Hippocampal formation (tissue), 2 donors: ENCODE data around the gene CPNE1.
"Not testable (repeated sequence)": the region's sequence is repeated elsewhere in the genome, so short reads cannot be mapped to it uniquely, and the experiment has no call there.

ENCODE experiments used
- DNase-seq, 2 donors: peaks; one replicate each; lab custom pipeline; 2025; lab: John Stamatoyannopoulos, UW

CPNE1 gene

DNA sequence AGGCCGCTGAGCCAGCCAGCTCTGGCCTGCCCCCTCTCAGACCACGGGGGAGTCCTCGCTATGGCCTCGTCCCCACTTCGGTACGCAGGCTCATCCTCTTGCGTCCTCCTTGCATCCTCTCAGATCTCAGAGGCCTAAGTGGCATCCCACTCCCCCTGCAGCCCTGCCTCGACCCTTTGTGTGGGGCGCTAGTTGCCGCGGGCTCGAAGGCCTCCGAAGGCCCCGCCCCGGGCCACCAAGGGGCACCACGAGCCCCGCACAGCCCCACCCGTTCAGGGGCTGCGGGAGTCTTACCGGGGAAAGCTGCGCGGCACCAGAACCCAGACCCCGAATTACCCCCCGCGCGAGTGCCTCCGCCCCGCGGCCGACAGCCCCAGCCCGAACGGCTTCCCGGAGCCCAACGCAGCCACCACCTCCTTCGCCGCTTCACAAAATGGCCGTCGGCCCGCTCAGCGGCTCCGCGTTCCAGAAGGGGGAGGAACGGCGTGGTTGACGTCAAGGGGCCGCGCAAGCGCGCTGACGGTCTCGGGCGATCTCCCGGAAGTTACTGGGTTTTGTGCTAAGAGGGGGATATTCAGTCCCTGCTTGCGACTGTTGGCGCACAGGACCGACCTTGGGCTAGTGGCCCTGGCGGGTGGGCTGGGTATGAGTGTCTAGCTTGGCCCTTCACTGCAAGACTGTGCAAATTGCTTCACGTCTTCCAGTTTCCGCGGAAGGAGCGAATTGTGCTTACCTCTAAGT is at the start of gene CPNE1, which contains the start of gene RBM12:
Gene CPNE1, minus strand, starts transcription at position 435 of the 741 bp plus-strand sequence. CDS start 31,977 bp downstream, outside the sequence.
Gene RBM12, minus strand, starts transcription at position 435 of the 741 bp plus-strand sequence. CDS start 9,578 bp downstream, outside the sequence.
- peak; percentile 92 to 94 for DNase-seq

DNA sequence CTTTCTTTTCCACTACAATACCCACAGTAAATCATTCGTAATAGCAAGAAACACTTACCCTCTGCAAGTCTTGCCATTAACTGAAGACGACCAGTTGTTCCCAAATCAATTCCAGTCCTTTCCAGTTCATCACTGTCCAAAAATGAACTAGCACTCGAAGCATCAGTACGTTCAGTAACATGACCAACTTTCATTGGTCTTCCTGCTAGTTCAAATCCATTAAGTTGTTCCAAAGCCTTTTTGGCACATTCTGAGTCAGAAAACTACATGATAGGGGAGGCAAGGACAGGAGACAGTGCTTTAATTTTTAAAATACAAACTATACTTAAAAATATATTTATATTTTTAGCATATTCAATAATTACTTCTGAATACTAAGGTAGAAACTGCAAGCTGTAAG is 49.4 kb upstream of the CPNE1 start:
- no peak for DNase-seq

DNA sequence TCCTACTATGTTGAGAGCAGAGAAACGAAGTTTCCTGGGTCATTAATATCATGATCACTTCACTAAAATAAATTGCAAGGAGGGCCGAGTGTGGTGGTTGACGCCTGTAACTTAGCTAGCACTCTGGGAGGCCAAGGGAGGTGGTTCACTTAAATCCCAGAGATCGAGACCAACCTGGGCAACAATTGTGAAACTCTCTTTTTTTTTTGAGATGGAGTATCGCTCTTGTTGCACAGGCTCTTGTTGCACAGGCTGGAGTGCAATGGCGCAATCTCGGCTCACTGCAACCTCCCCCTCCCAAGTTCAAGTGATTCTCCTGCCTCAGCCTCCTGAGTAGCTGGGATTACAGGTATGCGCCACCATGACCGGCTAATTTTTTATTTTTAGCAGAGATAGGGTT is 48.4 kb upstream of the CPNE1 start:
- DNase-seq = not testable (repeated sequence)

DNA sequence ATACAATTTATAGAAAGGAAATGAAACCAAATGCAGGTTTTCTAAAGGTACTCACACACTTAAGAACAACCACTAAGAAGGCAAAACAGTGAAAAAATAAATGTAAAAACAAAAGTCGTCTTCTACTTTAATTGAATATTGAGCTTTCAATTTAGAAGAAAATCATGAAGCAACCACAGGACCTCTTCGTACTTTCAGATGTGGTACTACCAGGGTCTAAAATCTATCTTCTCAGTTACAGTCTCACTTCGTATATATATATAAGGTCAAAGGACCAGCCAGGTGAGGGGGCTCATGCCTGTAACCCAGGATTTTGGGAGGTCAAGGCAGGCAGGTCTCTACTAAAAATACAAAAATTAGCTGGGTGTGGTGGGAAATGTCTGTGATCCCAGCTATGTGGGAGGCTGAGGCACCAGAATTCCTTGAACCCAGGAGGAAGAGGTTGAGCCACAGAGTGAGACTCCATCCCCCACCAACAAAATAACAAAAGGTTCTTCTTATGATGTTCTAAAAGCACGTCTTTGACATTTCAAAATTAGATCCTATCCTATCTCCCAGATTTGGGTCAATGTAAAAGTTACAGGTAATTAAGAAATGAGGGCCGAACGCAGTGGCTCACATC is 47.0 kb upstream of the CPNE1 start:
- DNase-seq = no peak

DNA sequence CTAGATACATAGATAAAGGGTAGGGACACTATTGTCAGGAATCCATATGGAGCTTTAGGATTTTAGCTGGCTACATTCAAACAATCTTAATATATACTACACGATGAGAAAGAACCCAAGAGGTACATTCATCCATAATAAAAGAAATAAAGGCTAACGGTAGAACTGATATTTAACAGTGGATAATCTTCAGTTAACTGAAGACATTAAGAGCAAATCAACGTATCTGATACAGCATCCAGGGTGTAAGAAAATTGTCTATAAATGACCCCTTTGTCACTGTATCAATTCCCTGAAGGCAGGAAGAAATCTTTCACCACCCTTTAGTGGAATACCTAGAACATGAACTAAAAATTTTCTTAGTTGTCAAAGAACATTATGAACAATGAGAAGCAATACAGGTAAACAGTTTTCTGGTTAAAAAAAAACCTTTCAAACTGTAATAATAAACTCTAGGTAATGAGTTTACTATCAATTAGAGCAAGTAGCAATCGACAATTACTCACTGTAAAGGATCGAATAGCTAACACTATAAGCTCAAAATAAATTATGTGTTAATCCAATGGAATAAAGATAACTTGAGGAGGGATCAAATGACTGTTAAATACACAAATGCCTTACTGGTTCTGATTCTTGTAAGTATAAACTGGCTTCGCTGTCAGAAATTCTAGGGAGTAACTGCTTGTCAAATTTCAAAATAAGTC is 46.3 kb upstream of the CPNE1 start:
- no peak for DNase-seq

DNA sequence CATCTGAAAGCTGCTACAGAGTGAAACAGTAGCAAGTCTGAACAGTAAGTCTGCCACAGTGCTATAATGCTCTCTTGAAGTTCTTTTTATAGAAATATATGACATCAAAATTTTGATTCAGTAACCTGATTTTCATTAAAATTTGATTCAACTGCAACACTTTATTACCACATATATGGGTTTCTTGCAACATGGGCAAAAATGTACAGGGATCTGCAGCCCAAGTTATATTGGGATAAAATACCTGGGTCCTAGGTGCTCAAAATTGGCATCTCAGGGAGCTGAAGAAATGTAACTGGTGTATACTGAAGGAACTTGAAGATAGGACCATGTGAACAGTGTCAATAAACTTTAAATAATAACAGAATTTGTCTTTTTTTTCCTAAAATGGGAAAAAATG is 45.3 kb upstream of the CPNE1 start:
- no peak for DNase-seq

DNA sequence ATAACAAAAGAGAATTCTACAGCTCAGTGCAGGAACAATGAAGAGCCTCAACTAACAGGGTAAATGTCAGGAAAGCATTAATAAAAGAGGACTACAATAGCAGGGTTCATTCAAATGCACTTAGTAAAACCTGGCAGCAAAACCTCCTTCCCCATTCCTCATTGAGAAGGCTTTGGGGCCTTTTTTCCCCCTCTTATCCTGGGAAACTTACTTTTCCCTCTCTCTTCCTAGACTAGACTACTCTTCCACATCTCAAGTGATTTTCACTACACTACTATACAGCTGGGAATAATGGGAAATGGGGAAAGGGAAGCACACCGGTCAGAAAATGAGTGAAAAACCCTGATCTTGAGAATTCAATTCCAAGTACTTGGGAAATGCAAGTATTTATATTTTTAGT is 44.6 kb upstream of the CPNE1 start:
- DNase-seq = no peak

DNA sequence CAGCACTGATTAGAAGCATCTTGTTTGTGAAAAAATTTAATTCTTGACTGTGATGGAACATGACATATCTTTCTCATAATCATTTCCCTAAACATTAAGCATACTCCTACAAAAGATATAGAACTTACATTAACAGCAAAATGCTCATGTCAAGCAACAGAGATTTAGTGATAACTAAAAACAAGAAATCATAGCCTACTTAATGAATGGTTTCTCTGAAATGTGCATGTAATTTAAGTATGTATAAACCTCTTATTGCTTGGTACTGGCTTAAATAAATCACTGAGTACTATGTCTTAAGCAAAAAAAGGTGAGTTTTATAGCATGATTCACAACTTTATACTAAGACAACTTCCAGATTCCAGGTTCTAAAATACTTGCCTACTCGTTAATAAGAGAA is 43.8 kb upstream of the CPNE1 start:
- DNase-seq = no peak

DNA sequence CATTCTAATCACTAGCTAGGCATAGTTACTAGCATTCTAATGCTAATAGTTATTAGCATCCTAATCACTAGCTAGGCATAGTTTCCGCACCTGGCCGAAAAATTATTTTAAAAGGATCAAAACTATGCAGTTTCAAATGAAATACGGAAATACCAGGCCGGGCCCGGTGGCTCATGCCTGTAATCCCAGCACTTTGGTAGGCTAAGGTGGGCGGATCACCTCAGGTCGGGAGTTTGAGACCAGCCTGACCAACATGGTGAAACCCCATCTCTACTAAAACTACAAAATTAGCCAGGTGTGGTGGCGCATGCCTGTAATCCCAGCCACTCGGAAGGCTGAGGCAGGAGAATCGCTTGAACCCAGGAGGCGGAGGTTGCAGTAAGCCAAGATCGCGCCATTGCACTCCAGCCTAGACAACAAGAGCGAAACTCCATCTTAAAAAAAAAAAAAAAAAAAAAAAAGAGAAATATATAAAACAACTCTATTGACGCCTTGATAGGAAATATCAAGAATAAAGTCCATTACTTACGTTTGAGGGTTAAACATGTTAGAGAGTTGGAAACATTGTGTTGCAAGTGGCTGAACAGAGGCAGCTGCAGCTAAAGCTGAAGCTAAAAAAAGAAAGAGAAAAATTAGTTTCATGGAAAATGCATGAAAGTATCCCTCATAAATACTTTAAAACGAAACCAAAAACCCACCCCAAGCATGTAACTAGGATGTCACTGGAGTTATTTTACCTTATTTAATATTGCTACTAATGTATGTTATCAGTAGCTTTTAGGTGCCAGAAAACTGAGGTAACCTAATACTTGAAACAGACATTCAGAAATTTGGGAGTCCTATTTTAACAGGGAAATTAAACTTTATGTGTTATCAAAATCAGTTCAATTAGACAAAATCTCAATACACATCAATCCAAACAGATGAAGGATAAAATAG is 42.2 kb upstream of the CPNE1 start:
- DNase-seq = not testable (repeated sequence)

DNA sequence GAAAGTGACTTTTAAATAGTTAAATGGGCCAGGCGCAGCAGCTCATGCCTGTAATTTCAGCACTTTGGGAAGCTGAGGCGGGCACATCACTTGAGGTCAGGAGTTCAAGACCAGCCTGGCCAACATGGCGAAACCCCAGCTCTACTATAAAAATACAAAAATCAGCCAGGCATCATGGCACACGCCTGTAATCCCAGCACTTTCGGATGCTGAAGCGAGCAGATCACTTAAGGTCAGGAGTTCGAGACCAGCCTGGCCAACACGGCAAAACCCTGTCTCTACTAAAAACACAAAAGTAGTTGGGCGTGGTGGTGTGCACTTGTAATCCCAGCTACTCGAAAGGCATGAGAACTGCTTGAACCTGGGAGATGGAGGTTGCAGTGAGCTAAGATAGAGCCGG is 41.2 kb upstream of the CPNE1 start:
- not testable (repeated sequence) for DNase-seq

DNA sequence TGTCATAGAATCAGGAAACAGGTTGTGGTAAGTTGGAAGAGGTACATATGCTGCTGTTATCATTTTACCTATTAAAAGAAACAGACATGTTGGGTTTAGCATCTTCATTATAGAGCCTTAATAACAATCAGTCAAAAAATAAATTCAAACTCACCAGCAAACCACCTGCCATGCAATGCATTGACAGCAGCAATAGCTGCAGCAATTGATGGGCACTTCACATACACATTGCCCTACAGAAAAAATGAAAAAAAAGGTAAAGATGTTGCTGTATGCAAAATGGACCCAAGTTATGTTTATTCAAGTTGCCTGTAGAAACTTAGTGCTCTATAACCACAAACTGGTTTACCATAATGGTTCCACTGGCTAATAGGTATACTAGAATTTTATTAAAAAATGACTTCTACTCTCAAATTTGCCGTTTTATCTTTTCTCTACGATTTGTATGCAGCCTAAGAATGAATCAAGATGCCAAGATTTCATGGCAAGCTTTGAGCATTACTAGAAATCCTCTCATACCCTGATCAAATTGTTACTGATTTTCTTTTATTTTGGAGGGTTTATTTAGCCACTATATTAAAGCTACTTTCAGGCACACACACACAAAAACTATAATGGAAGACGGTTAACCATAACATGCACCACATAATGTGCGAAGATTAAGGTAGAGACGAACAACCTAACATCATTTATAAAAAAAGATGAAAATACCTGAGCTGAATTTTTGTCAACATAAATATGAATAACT is 40.0 kb upstream of the CPNE1 start:
- no peak for DNase-seq

DNA sequence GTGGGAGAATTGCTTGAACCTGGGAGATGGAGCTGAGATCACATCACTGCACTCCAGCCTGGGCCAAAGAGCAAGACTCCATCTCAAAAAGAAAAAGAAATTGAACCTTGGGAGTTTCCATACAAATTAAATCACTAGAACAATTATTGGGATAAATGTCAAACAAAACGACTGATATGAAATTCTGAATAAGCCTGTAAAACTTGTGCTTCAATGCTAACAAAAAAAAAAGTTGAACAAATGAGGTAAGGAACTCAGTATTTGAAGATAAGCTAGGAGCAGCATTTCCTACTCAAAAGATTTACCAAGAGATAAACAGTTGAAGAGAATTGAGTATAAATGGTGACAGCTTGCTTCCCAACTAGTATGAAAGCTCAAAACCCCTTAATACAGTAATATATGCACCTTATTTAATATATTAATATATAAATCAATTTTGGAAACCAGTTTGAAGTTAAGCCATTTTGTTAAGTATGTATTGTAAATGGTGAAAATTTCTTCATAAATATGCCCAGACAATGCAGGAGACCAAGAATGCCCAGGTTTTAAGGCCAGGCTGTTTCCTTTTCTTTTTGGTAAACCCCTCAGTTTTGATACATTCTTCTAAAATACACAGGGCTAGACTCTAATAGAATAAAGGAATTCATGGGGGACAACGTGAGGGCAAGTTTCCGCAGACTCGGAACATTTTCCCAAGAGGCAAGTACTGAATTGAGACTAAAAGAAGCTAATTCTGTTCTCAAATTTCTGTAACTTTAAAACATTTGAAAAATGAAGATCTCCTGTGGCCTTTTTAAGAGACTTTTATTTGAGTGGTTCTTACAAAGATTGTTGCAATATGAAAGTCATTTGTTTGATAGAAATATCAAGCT is 38.4 kb upstream of the CPNE1 start:
- DNase-seq = no peak

DNA sequence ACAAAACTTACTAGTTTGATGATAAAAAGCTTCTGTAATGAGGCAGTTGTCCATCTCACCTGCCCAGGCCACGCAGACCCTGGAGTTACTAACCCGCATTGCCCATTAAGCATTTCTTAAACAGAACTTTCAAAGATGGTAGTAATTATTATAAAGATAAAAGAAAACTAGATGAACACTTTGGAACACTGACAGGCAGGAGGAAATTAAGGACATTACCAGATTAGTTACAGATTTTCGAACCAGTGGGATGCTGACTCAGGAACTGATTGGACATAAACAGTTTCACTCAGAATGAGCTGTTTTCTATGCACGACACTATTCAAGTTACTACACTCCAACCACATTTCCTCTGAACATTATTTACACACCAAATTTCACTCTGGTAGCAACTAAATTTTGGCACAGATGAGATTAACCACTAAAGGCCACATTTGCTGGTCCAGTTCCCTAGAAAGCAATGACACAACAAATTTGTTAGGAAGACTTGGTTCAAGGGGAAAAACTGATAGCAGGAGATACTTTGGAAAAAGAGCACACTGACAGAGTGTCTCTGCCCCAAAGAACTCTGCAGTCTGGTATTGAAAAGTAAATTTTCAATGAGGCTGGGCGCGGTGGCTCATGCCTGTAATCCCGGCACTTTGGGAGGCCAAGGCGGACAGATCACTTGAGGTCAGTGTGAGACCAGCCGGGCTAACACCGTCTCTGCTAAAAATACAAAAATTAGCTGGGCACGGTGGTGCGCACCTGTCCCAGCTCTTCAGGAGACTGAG is 37.5 kb upstream of the CPNE1 start:
- no peak for DNase-seq

DNA sequence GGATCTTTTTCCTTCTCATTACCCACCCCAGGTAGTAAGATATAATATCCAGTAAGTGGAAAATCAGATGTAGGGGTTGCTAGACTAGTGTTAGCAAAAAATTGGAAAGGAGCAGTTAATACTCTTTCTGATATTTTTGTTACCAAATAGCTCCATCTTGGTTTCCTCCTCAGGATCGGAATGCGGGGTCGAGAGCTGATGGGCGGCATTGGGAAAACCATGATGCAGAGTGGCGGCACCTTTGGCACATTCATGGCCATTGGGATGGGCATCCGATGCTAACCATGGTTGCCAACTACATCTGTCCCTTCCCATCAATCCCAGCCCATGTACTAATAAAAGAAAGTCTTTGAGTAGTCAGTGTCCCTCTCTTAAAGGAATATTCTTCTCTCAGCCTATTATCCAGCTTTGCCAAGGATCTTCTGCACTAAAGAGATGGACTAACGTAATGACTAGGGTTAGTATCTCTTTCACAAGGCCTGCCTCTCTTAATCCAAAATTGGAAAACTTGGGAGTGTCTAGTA is 36.0 kb upstream of the CPNE1 start:
- no peak for DNase-seq

DNA sequence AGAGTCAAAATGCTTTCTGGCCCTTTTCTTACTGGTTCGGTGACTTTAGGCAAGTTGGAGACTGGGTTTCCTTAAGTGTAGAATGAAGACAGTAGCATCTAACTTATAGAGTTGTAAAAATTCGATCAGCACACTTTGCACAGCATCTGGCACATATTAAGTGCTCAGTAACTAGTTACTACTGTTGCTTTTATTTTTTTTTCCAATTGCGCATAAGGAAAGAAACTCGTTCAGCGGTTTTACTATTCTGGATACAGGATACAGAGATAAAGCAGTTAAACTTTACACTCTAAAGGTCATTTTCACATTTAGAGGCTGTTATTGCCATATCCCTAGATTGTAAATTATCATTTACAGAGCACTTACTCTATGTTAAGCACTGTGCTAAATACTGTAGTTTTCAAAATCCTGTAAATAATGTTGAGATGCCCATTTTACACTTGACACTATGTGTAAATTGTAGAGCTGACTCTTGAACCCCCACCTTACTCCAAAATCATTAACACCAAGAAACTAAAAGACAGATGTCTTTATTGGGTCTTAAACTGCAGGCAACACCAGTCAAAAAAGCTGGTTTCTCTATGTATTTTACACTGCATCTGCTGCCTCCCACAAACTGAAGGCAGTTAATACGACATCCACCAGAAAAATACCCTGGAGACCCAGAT is 35.4 kb upstream of the CPNE1 start:
- DNase-seq = no peak

DNA sequence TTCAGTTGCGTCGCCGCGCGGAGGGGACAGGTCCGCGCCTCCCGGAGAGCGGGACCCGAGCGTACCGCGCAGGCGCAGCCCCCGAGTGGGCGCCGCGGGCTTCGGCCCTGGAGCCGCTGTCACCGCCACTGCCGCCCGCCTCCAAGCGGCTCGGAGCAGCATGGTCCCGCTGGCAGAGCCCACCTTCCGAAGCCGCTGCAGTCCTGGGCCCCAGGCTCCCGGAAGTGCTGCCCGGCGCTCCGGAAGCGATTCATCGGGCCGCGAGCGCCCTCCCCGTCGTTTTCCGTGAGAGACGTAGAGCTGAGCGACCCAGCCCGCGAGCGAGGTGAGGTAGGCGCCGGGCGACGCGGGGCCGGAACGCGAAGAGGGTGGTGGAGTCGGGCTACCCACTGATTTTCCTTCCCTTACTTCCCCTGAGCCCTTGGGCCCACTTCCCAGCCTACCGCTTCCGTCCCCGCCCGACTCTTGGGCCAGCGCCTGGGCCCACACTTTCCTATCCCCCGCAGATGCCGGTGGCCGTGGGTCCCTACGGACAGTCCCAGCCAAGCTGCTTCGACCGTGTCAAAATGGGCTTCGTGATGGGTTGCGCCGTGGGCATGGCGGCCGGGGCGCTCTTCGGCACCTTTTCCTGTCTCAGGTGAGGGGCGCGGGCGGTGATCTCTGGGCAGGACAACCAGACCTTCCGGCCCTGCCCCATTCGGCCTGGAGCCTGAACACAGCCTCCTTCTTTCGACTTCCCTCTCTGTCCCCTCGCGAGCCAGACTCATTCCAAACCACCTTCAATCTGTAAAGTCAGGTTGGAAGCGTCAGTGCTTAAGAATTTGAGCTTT is 34.6 kb upstream of the CPNE1 start, which contains the start of the genes NFS1 and ROMO1:
Gene NFS1, minus strand, starts transcription at position 226 of the 830 bp plus-strand sequence. Its CDS starts 64 bp downstream, at position 162.
Gene ROMO1, plus strand, starts transcription at position 279 of the 830 bp plus-strand sequence. Its CDS starts 228 bp downstream, at position 507.
- peak; percentile 72 to 79 for DNase-seq
